HG02840 (cell line): ENCODE data around the gene FAIM2.

Source experiments
- ATAC-seq: cut with Tn5 transposase; IDR thresholded peaks from one replicate; pipeline ENCODE4 v1.9.1; 2021; ENCODE audit warnings: mild to moderate bottlenecking, moderate library complexity, moderate number of reproducible peaks; ENCODE audit not compliant: unreplicated experiment, low FRiP score

The FAIM2 gene

GRCh38 chr12:49900371-49900770 is 3.3 kb downstream of the FAIM2 start:
- no peak for ATAC-seq

- ATAC-seq, result no peak
Measured at GRCh38 chr12:49899921-49900320, 3.8 kb downstream of the FAIM2 start.

GRCh38 chr12:49899286-49899843 is 4.3 kb downstream of the FAIM2 start:
- ATAC-seq, result no peak

GRCh38 chr12:49897276-49897675 is 6.4 kb downstream of the FAIM2 start:
- no peak for ATAC-seq

GRCh38 chr12:49895773-49896172 is 7.9 kb downstream of the FAIM2 start:
- no peak for ATAC-seq

GRCh38 chr12:49894751-49895148 is 8.9 kb downstream of the FAIM2 start:
- ATAC-seq, result no peak

- ATAC-seq, result no peak
Measured at GRCh38 chr12:49893753-49894750, 9.6 kb downstream of the FAIM2 start.

GRCh38 chr12:49892732-49893317 is 10.9 kb downstream of the FAIM2 start:
- no peak for ATAC-seq

- no peak for ATAC-seq
Measured at GRCh38 chr12:49892084-49892731, 11.5 kb downstream of the FAIM2 start.

GRCh38 chr12:49891476-49891875 is 12.2 kb downstream of the FAIM2 start:
- no peak for ATAC-seq

- no peak for ATAC-seq
Measured at GRCh38 chr12:49891012-49891411, 12.7 kb downstream of the FAIM2 start.

- ATAC-seq, result no peak
Measured at GRCh38 chr12:49890096-49890461, 13.6 kb downstream of the FAIM2 start.

GRCh38 chr12:49889361-49890095 is 14.2 kb downstream of the FAIM2 start:
- ATAC-seq, result no peak

- no peak for ATAC-seq
Measured at GRCh38 chr12:49888461-49889151, 15.1 kb downstream of the FAIM2 start.

- no peak for ATAC-seq
Measured at GRCh38 chr12:49887536-49888401, 15.9 kb downstream of the FAIM2 start.

- ATAC-seq, result no peak
Measured at GRCh38 chr12:49887091-49887490, 16.6 kb downstream of the FAIM2 start.

GRCh38 chr12:49885663-49886461 is 17.8 kb downstream of the FAIM2 start:
- ATAC-seq, result no peak

- no peak for ATAC-seq
Measured at GRCh38 chr12:49885118-49885517, 18.6 kb downstream of the FAIM2 start.
